Astrocyte (in vitro differentiated cells and primary cell): ENCODE results near the gene OTOGL. TPM values are rescaled to one million over a fixed set of nuclear protein-coding genes. Genes with fewer than 3 reads are reported as not detected.
A peak's percentile ranks its signal among the peaks of the same experiment; 100 is the strongest.

Experiments
- DNase-seq: peaks from one replicate; pipeline ENCODE4 v3.0.0-alpha.2; 2010; ENCODE audit warnings: low read depth
- FAIRE-seq: peaks from 2 replicates; lab custom pipeline; 2011; peaks lifted over from hg19 to GRCh38; lab: Jason Lieb, UNC
- H2AFZ ChIP-seq: 2 replicates; pipeline ENCODE4 v1.6.0; 2012; ENCODE audit warnings: low read depth, low read length, inconsistent platforms
- H3K27ac ChIP-seq: 2 replicates; pipeline ENCODE4 v1.5.1; 2011; ENCODE audit warnings: low read depth, low read length, inconsistent platforms
- H3K27me3 ChIP-seq: 2 replicates; pipeline ENCODE4 v1.6.0; 2011; ENCODE audit warnings: low read length, inconsistent platforms; ENCODE audit not compliant: insufficient read depth
- H3K36me3 ChIP-seq: 2 replicates; pipeline ENCODE4 v1.5.1; 2011; ENCODE audit warnings: low read length, inconsistent platforms; ENCODE audit not compliant: insufficient read depth
- H3K4me1 ChIP-seq: 2 replicates; pipeline ENCODE4 v1.5.1; 2011; ENCODE audit warnings: low read length, inconsistent platforms; ENCODE audit not compliant: insufficient read depth
- H3K4me2 ChIP-seq: 2 replicates; pipeline ENCODE4 v1.6.0; 2012; ENCODE audit warnings: low read length, inconsistent platforms
- H3K4me3 ChIP-seq: 2 replicates; pipeline ENCODE4 v1.5.1; 2011; ENCODE audit warnings: low read depth, mild to moderate bottlenecking, low read length, inconsistent platforms; ENCODE audit not compliant: insufficient read depth
- H3K79me2 ChIP-seq: 2 replicates; pipeline ENCODE4 v1.6.0; 2012; ENCODE audit warnings: mild to moderate bottlenecking, low read length, inconsistent platforms; ENCODE audit not compliant: insufficient read depth
- H3K9ac ChIP-seq: 2 replicates; pipeline ENCODE4 v1.6.0; 2012; ENCODE audit warnings: mild to moderate bottlenecking, low read length, inconsistent platforms
- H3K9me3 ChIP-seq: 2 replicates; pipeline ENCODE4 v1.5.1; 2012; ENCODE audit warnings: low read depth, mild to moderate bottlenecking, low read length, inconsistent platforms; ENCODE audit not compliant: insufficient read depth
- H4K20me1 ChIP-seq: 2 replicates; pipeline ENCODE4 v1.6.0; 2012; ENCODE audit warnings: low read length, inconsistent platforms; ENCODE audit not compliant: insufficient read depth
- H3K27ac Mint-ChIP-seq: one replicate; pipeline ENCODE4 v1.8.0; 2021; ENCODE audit warnings: mild to moderate bottlenecking, mixed read lengths; ENCODE audit not compliant: unreplicated experiment
- H3K27me3 Mint-ChIP-seq: one replicate; pipeline ENCODE4 v1.8.0; 2021; ENCODE audit warnings: low read depth, mixed read lengths; ENCODE audit not compliant: unreplicated experiment
- H3K36me3 Mint-ChIP-seq: one replicate; pipeline ENCODE4 v1.8.0; 2021; ENCODE audit warnings: low read depth, mixed read lengths; ENCODE audit not compliant: unreplicated experiment
- H3K4me1 Mint-ChIP-seq: one replicate; pipeline ENCODE4 v1.8.0; 2021; ENCODE audit warnings: low read depth, mixed read lengths; ENCODE audit not compliant: unreplicated experiment
- H3K4me3 Mint-ChIP-seq: one replicate; pipeline ENCODE4 v1.8.0; 2021; ENCODE audit warnings: mild to moderate bottlenecking, moderate library complexity, mixed read lengths; ENCODE audit not compliant: unreplicated experiment
- H3K9me3 Mint-ChIP-seq: one replicate; pipeline ENCODE4 v1.8.0; 2021; ENCODE audit warnings: mild to moderate bottlenecking, mixed read lengths; ENCODE audit not compliant: unreplicated experiment
- EZH2 ChIP-seq: IDR thresholded peaks from 2 replicates; pipeline ENCODE4 v1.6.1; 2012; ENCODE audit warnings: mild to moderate bottlenecking, low read length, inconsistent platforms; ENCODE audit not compliant: insufficient read depth
- total RNA-seq: library from RNA; stranded (reverse); gene quantifications from 2 replicates; pipeline ENCODE4 v1.2.1, GENCODE V29; 2021
- TF ChIP-seq, protein P1 (sequence below): IDR thresholded peaks from 2 replicates; pipeline ENCODE4 v1.5.1; 2011; ENCODE audit warnings: low read depth, mild to moderate bottlenecking, inconsistent platforms, low read length, moderate library complexity; ENCODE audit not compliant: insufficient read depth

OTOGL gene
- total RNA-seq, 1 donor from 2014 or later = 0.16 TPM

GRCh38 chr12:80419644-80420043 is 320.3 kb downstream of the OTOGL start:
- Mint-ChIP-seq H3K4me3 (no peak overlapping the region), H3K27me3 (peaks cover 3% of the 10 kb centered on the region), H3K27ac (no peak overlapping the region), H3K9me3 (no peaks in the 10 kb centered on the region), H3K4me1 (peaks cover 1% of the 10 kb centered on the region), H3K36me3 (no peaks in the 10 kb centered on the region)
- Histone ChIP-seq H4K20me1 (no peaks in the 10 kb centered on the region), H2AFZ (no peak overlapping the region), H3K4me3 (no peak overlapping the region), H3K27me3 (no peaks in the 10 kb centered on the region), H3K4me2 (no peak overlapping the region), H3K36me3 (no peaks in the 10 kb centered on the region), H3K4me1 (no peaks in the 10 kb centered on the region), H3K27ac (no peak overlapping the region), H3K9ac (no peak overlapping the region), H3K9me3 (no peaks in the 10 kb centered on the region), H3K79me2 (no peaks in the 10 kb centered on the region)
- TF ChIP-seq, protein P1, sequence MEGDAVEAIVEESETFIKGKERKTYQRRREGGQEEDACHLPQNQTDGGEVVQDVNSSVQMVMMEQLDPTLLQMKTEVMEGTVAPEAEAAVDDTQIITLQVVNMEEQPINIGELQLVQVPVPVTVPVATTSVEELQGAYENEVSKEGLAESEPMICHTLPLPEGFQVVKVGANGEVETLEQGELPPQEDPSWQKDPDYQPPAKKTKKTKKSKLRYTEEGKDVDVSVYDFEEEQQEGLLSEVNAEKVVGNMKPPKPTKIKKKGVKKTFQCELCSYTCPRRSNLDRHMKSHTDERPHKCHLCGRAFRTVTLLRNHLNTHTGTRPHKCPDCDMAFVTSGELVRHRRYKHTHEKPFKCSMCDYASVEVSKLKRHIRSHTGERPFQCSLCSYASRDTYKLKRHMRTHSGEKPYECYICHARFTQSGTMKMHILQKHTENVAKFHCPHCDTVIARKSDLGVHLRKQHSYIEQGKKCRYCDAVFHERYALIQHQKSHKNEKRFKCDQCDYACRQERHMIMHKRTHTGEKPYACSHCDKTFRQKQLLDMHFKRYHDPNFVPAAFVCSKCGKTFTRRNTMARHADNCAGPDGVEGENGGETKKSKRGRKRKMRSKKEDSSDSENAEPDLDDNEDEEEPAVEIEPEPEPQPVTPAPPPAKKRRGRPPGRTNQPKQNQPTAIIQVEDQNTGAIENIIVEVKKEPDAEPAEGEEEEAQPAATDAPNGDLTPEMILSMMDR = no peak
- no peak for TF ChIP-seq EZH2
- FAIRE-seq = no peak
- peak; percentile 14 for DNase-seq

- FAIRE-seq (no peak), DNase-seq (no peak)
- H3K27me3 ChIP-seq = no peaks in the 10 kb centered on the region
- H3K4me1 ChIP-seq = no peaks in the 10 kb centered on the region
- no peaks in the 10 kb centered on the region for H3K79me2 ChIP-seq
- H3K4me1 Mint-ChIP-seq = peaks cover 1% of the 10 kb centered on the region
- H3K36me3 Mint-ChIP-seq = no peaks in the 10 kb centered on the region
- peaks cover under 1% of the 10 kb centered on the region for H3K27me3 Mint-ChIP-seq
- TF ChIP-seq EZH2 = no peak
- TF ChIP-seq, protein P1 = no peak
- H3K36me3 ChIP-seq = no peaks in the 10 kb centered on the region
- H3K27ac ChIP-seq = no peak overlapping the region
- H2AFZ ChIP-seq = no peak overlapping the region
- no peaks in the 10 kb centered on the region for H3K9me3 Mint-ChIP-seq
- H3K4me2 ChIP-seq = no peak overlapping the region
- no peak overlapping the region for H3K27ac Mint-ChIP-seq
- no peak overlapping the region for H3K9ac ChIP-seq
- no peaks in the 10 kb centered on the region for H3K9me3 ChIP-seq
- no peak overlapping the region for H3K4me3 ChIP-seq
- no peak overlapping the region for H3K4me3 Mint-ChIP-seq
- H4K20me1 ChIP-seq = no peaks in the 10 kb centered on the region
Measured at GRCh38 chr12:80420075-80420474, 320.7 kb downstream of the OTOGL start.

DNA sequence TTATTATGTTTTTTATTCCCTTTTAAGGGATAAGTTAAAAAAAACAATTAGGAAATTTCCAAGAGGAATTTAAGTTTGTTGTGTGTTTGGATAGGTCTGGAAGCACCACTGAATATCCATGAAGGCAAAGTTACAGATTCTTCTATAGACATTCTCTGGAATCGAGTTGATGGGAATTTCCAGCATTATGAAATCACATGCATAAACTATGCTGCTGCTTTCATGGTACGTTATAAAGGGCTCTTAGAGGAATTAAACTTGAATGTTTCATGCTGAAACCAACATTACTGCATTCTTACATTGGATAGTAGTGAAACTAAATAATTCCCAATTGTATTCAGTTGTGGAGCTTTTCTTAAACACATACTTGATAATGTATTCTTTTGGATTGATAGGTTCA is 323.2 kb downstream of the OTOGL start:
- Histone ChIP-seq H3K9ac (no peak overlapping the region), H3K79me2 (no peaks in the 10 kb centered on the region), H3K36me3 (no peaks in the 10 kb centered on the region), H3K9me3 (no peaks in the 10 kb centered on the region), H2AFZ (no peak overlapping the region), H3K4me3 (no peak overlapping the region), H3K27ac (no peak overlapping the region), H3K4me1 (no peaks in the 10 kb centered on the region), H3K27me3 (no peaks in the 10 kb centered on the region), H4K20me1 (no peaks in the 10 kb centered on the region), H3K4me2 (no peak overlapping the region)
- no peaks in the 10 kb centered on the region for H3K27me3 Mint-ChIP-seq
- DNase-seq = peak; percentile 35
- H3K9me3 Mint-ChIP-seq = no peaks in the 10 kb centered on the region
- H3K4me3 Mint-ChIP-seq = no peak overlapping the region
- no peaks in the 10 kb centered on the region for H3K36me3 Mint-ChIP-seq
- H3K4me1 Mint-ChIP-seq = peaks cover 1% of the 10 kb centered on the region
- no peak overlapping the region for H3K27ac Mint-ChIP-seq
- no peak for FAIRE-seq
- no peak for TF ChIP-seq EZH2
- TF ChIP-seq, protein P1 = no peak

Other genes with a start within 250 kb of the OTOGL start
- 113 and 115 TPM in 2 replicates for gene PPP1R12A, start 164.4 kb upstream of the OTOGL start, total RNA-seq